DND-41 (cell line): ENCODE measurements around the gene NRXN3.

Experiments
- ATAC-seq: fragments of 200-7000 bp; cut with Tn5 transposase; 3 replicates; pipeline ENCODE4 v1.9.1; 2021; ENCODE audit warnings: low read depth; ENCODE audit not compliant: insufficient read depth
- DNase-seq: peaks from one replicate; pipeline ENCODE4 v3.0.0-alpha.2; 2020
- H2AFZ ChIP-seq: 2 replicates; pipeline ENCODE4 v1.6.0; 2012; ENCODE audit warnings: low read depth, low read length
- H3K27ac ChIP-seq: 2 replicates; pipeline ENCODE4 v1.5.1; 2012; ENCODE audit warnings: low read length, inconsistent platforms
- H3K27me3 ChIP-seq: fragments of 200-600 bp; sonication (generic); 2 replicates; pipeline ENCODE4 v1.6.0; 2012; ENCODE audit warnings: low read length, mild to moderate bottlenecking, inconsistent platforms; ENCODE audit not compliant: insufficient read depth, poor library complexity
- H3K36me3 ChIP-seq: 2 replicates; pipeline ENCODE4 v1.5.1; 2012; ENCODE audit warnings: low read length, inconsistent platforms; ENCODE audit not compliant: insufficient read depth
- H3K4me1 ChIP-seq: 2 replicates; pipeline ENCODE4 v1.5.1; 2012; ENCODE audit warnings: mild to moderate bottlenecking, low read length; ENCODE audit not compliant: insufficient read depth
- H3K4me2 ChIP-seq: 2 replicates; pipeline ENCODE4 v1.6.0; 2012; ENCODE audit warnings: mild to moderate bottlenecking, moderate library complexity, low read length, inconsistent platforms; ENCODE audit not compliant: insufficient read depth
- H3K4me3 ChIP-seq, 2 experiments: fragments of 200-600 bp in 1 of 2; shearing (Covaris generic) in 1 of 2; 2 replicates each; pipeline ENCODE4 v1.5.1; 2012 to 2016; ENCODE audit warnings: inconsistent platforms in 2 of 2, low read length in 2 of 2, mild to moderate bottlenecking in 2 of 2, low read depth in 1 of 2, moderate library complexity in 1 of 2
- H3K79me2 ChIP-seq: 2 replicates; pipeline ENCODE4 v1.6.0; 2012; ENCODE audit warnings: low read length, inconsistent platforms; ENCODE audit not compliant: insufficient read depth
- H3K9ac ChIP-seq: 2 replicates; pipeline ENCODE4 v1.6.0; 2012; ENCODE audit warnings: low read depth, mild to moderate bottlenecking, inconsistent platforms, low read length, moderate library complexity
- H3K9me3 ChIP-seq: 2 replicates; pipeline ENCODE4 v1.5.1; 2012; ENCODE audit warnings: low read length, moderate library complexity, mild to moderate bottlenecking, inconsistent platforms; ENCODE audit not compliant: insufficient read depth, severe bottlenecking
- H4K20me1 ChIP-seq: 2 replicates; pipeline ENCODE4 v1.6.0; 2012; ENCODE audit warnings: low read length; ENCODE audit not compliant: insufficient read depth
- EZH2 ChIP-seq: IDR thresholded peaks from 3 replicates; pipeline ENCODE4 v1.6.1; 2012; ENCODE audit warnings: borderline replicate concordance, low read depth, mild to moderate bottlenecking, moderate library complexity, low read length, inconsistent platforms; ENCODE audit not compliant: severe bottlenecking
- TF ChIP-seq, protein P1 (sequence below): IDR thresholded peaks from 2 replicates; pipeline ENCODE4 v1.5.1; 2012; ENCODE audit warnings: borderline replicate concordance, low read length, moderate library complexity, mild to moderate bottlenecking; ENCODE audit not compliant: poor library complexity, severe bottlenecking; ENCODE audit errors: extremely low read depth

NRXN3 gene

GRCh38 chr14:78286210-78286609, 116.0 kb downstream of the NRXN3 start:
- H3K36me3 ChIP-seq = no peaks in the 10 kb centered on the region
- no peaks in the 10 kb centered on the region for H3K4me1 ChIP-seq
- H4K20me1 ChIP-seq = no peaks in the 10 kb centered on the region
- no peaks in the 10 kb centered on the region for H3K79me2 ChIP-seq
- no peaks in the 10 kb centered on the region for H3K9me3 ChIP-seq
- H3K27ac ChIP-seq = no peak overlapping the region
- H3K27me3 ChIP-seq = no peaks in the 10 kb centered on the region
- TF ChIP-seq EZH2 = no peak
- TF ChIP-seq, protein P1, sequence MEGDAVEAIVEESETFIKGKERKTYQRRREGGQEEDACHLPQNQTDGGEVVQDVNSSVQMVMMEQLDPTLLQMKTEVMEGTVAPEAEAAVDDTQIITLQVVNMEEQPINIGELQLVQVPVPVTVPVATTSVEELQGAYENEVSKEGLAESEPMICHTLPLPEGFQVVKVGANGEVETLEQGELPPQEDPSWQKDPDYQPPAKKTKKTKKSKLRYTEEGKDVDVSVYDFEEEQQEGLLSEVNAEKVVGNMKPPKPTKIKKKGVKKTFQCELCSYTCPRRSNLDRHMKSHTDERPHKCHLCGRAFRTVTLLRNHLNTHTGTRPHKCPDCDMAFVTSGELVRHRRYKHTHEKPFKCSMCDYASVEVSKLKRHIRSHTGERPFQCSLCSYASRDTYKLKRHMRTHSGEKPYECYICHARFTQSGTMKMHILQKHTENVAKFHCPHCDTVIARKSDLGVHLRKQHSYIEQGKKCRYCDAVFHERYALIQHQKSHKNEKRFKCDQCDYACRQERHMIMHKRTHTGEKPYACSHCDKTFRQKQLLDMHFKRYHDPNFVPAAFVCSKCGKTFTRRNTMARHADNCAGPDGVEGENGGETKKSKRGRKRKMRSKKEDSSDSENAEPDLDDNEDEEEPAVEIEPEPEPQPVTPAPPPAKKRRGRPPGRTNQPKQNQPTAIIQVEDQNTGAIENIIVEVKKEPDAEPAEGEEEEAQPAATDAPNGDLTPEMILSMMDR = no peak
- H3K4me2 ChIP-seq = no peak overlapping the region
- ATAC-seq (no peak), DNase-seq (no peak)
- H2AFZ ChIP-seq = no peak overlapping the region
- no peak overlapping the region for H3K4me3 ChIP-seq
- H3K9ac ChIP-seq = no peak overlapping the region

DNA sequence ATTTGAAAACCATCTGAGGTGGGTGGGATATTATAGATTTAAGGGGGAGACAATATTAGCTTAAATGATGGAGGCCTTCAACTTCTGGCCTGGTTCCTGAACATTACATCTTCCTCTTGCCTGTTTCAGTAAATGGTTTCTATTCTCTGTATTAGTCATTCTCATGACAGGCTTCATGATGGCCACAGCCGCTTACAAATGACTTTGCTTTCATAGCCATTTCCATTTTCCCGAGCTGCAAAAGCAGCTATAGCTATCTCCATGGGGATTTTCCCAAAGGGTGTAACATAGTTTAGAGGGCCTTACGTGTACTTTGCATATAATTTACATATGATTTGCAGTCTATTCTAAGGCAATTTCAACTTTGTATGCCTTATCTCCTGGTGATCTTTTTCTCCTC, 121.8 kb downstream of the NRXN3 start:
- H3K79me2 ChIP-seq = no peaks in the 10 kb centered on the region
- H3K27ac ChIP-seq = no peak overlapping the region
- H3K27me3 ChIP-seq = no peaks in the 10 kb centered on the region
- no peak overlapping the region for H2AFZ ChIP-seq
- no peak overlapping the region for H3K4me2 ChIP-seq
- H3K9ac ChIP-seq = no peak overlapping the region
- no peaks in the 10 kb centered on the region for H3K4me1 ChIP-seq
- no peak overlapping the region for H3K4me3 ChIP-seq
- H4K20me1 ChIP-seq = no peaks in the 10 kb centered on the region
- ATAC-seq = no peak
- DNase-seq = no peak
- H3K36me3 ChIP-seq = no peaks in the 10 kb centered on the region
- TF ChIP-seq EZH2 = no peak
- TF ChIP-seq, protein P1 = no peak
- H3K9me3 ChIP-seq = no peaks in the 10 kb centered on the region

DNA sequence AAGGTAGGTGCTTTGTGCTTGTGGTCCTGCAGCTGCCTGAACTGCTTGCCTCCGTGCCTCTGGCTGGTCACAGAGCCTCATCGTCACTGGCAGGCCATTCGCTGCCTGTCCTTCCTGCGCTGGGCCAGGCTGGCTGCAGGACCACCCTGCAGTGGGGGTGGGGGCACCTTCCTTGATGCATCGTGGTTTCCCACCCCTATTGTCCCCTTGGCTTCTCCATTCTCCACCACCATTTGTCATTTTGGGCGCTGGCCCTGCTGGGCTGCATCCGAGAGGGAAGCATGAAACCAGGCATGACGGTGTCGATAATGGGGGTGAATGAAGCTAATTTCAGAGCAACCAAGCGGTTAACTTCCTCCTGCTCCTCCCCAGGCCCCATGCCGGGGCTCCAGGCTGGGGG, 127.7 kb downstream of the NRXN3 start:
- Histone ChIP-seq H3K4me2 (no peak overlapping the region), H3K9me3 (no peaks in the 10 kb centered on the region), H3K27me3 (no peaks in the 10 kb centered on the region), H3K27ac (no peak overlapping the region), H3K4me1 (no peaks in the 10 kb centered on the region), H3K79me2 (no peaks in the 10 kb centered on the region), H2AFZ (no peak overlapping the region), H3K4me3 (no peak overlapping the region), H3K36me3 (no peaks in the 10 kb centered on the region), H3K9ac (no peak overlapping the region), H4K20me1 (no peaks in the 10 kb centered on the region)
- DNase-seq = no peak
- TF ChIP-seq, protein P1 = no peak
- TF ChIP-seq EZH2 = no peak
- no peak for ATAC-seq

GRCh38 chr14:78298298-78298697, 128.1 kb downstream of the NRXN3 start:
- no peaks in the 10 kb centered on the region for H4K20me1 ChIP-seq
- DNase-seq (no peak), ATAC-seq (no peak)
- H3K27ac ChIP-seq = no peak overlapping the region
- no peak overlapping the region for H3K4me3 ChIP-seq
- H3K36me3 ChIP-seq = no peaks in the 10 kb centered on the region
- no peak overlapping the region for H3K4me2 ChIP-seq
- no peaks in the 10 kb centered on the region for H3K9me3 ChIP-seq
- no peaks in the 10 kb centered on the region for H3K4me1 ChIP-seq
- no peak for TF ChIP-seq EZH2
- TF ChIP-seq, protein P1 = no peak
- no peaks in the 10 kb centered on the region for H3K79me2 ChIP-seq
- no peaks in the 10 kb centered on the region for H3K27me3 ChIP-seq
- H2AFZ ChIP-seq = no peak overlapping the region
- no peak overlapping the region for H3K9ac ChIP-seq
